ENCODE results near the gene NPM1. TPM values are rescaled to one million over a fixed set of nuclear protein-coding genes. Genes with fewer than 3 reads are reported as not detected.

The NPM1 gene
- total RNA-seq, 1 experiment from 2014 or later = 4,548 TPM

GRCh38 chr5:171342362-171343111 lies 45.1 kb upstream of the NPM1 start:
- peak; percentile 82 for DNase-seq (ENCODE audit: unreplicated experiment)
- ChIA-PET CTCF (interaction anchor here (0.5 to 17.9 kb wide), 50 partner anchors 9 to 893 kb away, joined by 3 to 299 read pairs (median 4); no protein-coding TSS in a partner anchor), POLR2A (no interaction called here)
- TF ChIP-seq CTCF (IDR thresholded peaks at IDR 0.05; ENCODE audit: unreplicated experiment) = peak; percentile 94
- intact Hi-C loops (cut with micrococcal nuclease) = loop anchor here (1.0 kb wide), 5 partner anchors 69 to 704 kb away; no protein-coding TSS in a partner anchor
- BruUV-seq (replicated peaks) = no TSS peak
- H3K4me3 Mint-ChIP-seq (ENCODE audit: unreplicated experiment) = no peak overlapping the region
- peaks cover 7% of the 10 kb centered on the region for H3K36me3 Mint-ChIP-seq (ENCODE audit: insufficient read depth, unreplicated experiment)
- H3K27me3 Mint-ChIP-seq (ENCODE audit: insufficient read depth, unreplicated experiment) = no peaks in the 10 kb centered on the region
- no peaks in the 10 kb centered on the region for H3K9me3 Mint-ChIP-seq (ENCODE audit: unreplicated experiment)
- no peaks in the 10 kb centered on the region for H3K4me1 Mint-ChIP-seq (ENCODE audit: insufficient read depth, unreplicated experiment)
- H3K27ac Mint-ChIP-seq (ENCODE audit: low read depth, unreplicated experiment) = no peak overlapping the region

- H3K4me1 Mint-ChIP-seq (ENCODE audit: insufficient read depth, unreplicated experiment) = no peaks in the 10 kb centered on the region
- no peaks in the 10 kb centered on the region for H3K9me3 Mint-ChIP-seq (ENCODE audit: unreplicated experiment)
- CTCF ChIA-PET = interaction anchor here (0.6 to 17.9 kb wide), 8 partner anchors 9 to 573 kb away, joined by 3 to 299 read pairs (median 4); no protein-coding TSS in a partner anchor
- POLR2A ChIA-PET = no interaction called here
- no peak for DNase-seq (ENCODE audit: unreplicated experiment)
- no TSS peak for BruUV-seq (replicated peaks)
- intact Hi-C loops (cut with micrococcal nuclease) = no loop called here
- no peak for TF ChIP-seq CTCF (IDR thresholded peaks at IDR 0.05; ENCODE audit: unreplicated experiment)
- H3K4me3 Mint-ChIP-seq (ENCODE audit: unreplicated experiment) = no peak overlapping the region
- H3K27ac Mint-ChIP-seq (ENCODE audit: low read depth, unreplicated experiment) = no peak overlapping the region
- H3K36me3 Mint-ChIP-seq (ENCODE audit: insufficient read depth, unreplicated experiment) = peaks cover 7% of the 10 kb centered on the region
- no peaks in the 10 kb centered on the region for H3K27me3 Mint-ChIP-seq (ENCODE audit: insufficient read depth, unreplicated experiment)
Measured at GRCh38 chr5:171344936-171345608, 42.6 kb upstream of the NPM1 start.

GRCh38 chr5:171351536-171352073 lies 36.0 kb upstream of the NPM1 start:
- Mint-ChIP-seq H3K4me1 (ENCODE audit: insufficient read depth, unreplicated experiment) (no peaks in the 10 kb centered on the region), H3K27ac (ENCODE audit: low read depth, unreplicated experiment) (no peak overlapping the region), H3K36me3 (ENCODE audit: insufficient read depth, unreplicated experiment) (no peaks in the 10 kb centered on the region), H3K9me3 (ENCODE audit: unreplicated experiment) (no peaks in the 10 kb centered on the region), H3K27me3 (ENCODE audit: insufficient read depth, unreplicated experiment) (no peaks in the 10 kb centered on the region), H3K4me3 (ENCODE audit: unreplicated experiment) (no peak overlapping the region)
- POLR2A ChIA-PET = interaction anchor here (0.9 to 1.0 kb wide), 2 partner anchors 11 to 35 kb away, joined by 3 read pairs; no protein-coding TSS in a partner anchor
- intact Hi-C loops (cut with micrococcal nuclease) = no loop called here
- CTCF ChIA-PET = interaction anchor here (0.8 to 3.8 kb wide), 3 partner anchors 10 to 144 kb away, joined by 4 to 25 read pairs (median 6); no protein-coding TSS in a partner anchor
- no TSS peak for BruUV-seq (replicated peaks)
- no peak for DNase-seq (ENCODE audit: unreplicated experiment)
- TF ChIP-seq CTCF (IDR thresholded peaks at IDR 0.05; ENCODE audit: unreplicated experiment) = no peak

GRCh38 chr5:171355302-171355724 lies 32.3 kb upstream of the NPM1 start:
- H3K27ac Mint-ChIP-seq (ENCODE audit: low read depth, unreplicated experiment) = no peak overlapping the region
- intact Hi-C loops (cut with micrococcal nuclease) = no loop called here
- ChIA-PET CTCF (interaction anchor here (0.6 to 1.1 kb wide), 2 partner anchors 13 to 17 kb away, joined by 3 to 4 read pairs; no protein-coding TSS in a partner anchor), POLR2A (no interaction called here)
- H3K4me3 Mint-ChIP-seq (ENCODE audit: unreplicated experiment) = no peak overlapping the region
- TF ChIP-seq CTCF (IDR thresholded peaks at IDR 0.05; ENCODE audit: unreplicated experiment) = no peak
- H3K9me3 Mint-ChIP-seq (ENCODE audit: unreplicated experiment) = no peaks in the 10 kb centered on the region
- BruUV-seq (replicated peaks) = no TSS peak
- no peaks in the 10 kb centered on the region for H3K4me1 Mint-ChIP-seq (ENCODE audit: insufficient read depth, unreplicated experiment)
- DNase-seq (ENCODE audit: unreplicated experiment) = no peak
- no peaks in the 10 kb centered on the region for H3K27me3 Mint-ChIP-seq (ENCODE audit: insufficient read depth, unreplicated experiment)
- H3K36me3 Mint-ChIP-seq (ENCODE audit: insufficient read depth, unreplicated experiment) = no peaks in the 10 kb centered on the region
